HepG2 (cell line): ENCODE measurements around the gene SLC5A3. TPM values are rescaled to one million over a fixed set of nuclear protein-coding genes. Genes with fewer than 3 reads are reported as not detected.

Experiments used
- ATAC-seq: fragments of 200-7000 bp; cut with Tn5 transposase; 3 replicates; pipeline ENCODE4 v1.9.1; 2020; ENCODE audit warnings: mild to moderate bottlenecking, moderate library complexity
- BruUV-seq: library from RNA; stranded (reverse); fragments of 400-500 nt; replicated peaks from 2 replicates; lab custom pipeline; 2021; lab: Mats Ljungman, UMichigan
- CTCF ChIA-PET: fragments of 300-600 bp; formaldehyde crosslinking; extraction: SDS; loops from one replicate; lab custom pipeline; 2021; ENCODE audit warnings: low total read pairs, inconsistent platforms, low intra/inter-chr PET ratio; lab: Yijun Ruan, JAX
- POLR2A ChIA-PET: fragments of 350-600 bp; sonication (Branson Sonifier 250); formaldehyde crosslinking; loops from one replicate; lab custom pipeline; 2020; ENCODE audit warnings: antibody characterized with exemption, inconsistent platforms; lab: Yijun Ruan, JAX
- DNase-seq: peaks from one replicate; pipeline ENCODE4 v3.0.0-alpha.2; 2015; ENCODE audit warnings: low spot score
- FAIRE-seq: peaks from 3 replicates; lab custom pipeline; 2011; peaks lifted over from hg19 to GRCh38; lab: Jason Lieb, UNC
- H2AFZ ChIP-seq: one replicate; pipeline ENCODE4 v1.6.1; 2011; ENCODE audit warnings: low read length, inconsistent platforms
- H3K27ac ChIP-seq: fragments of 300-600 bp; 3 replicates; pipeline ENCODE4 v1.8.0; 2011; ENCODE audit warnings: mixed run types, mild to moderate bottlenecking, mixed read lengths, low read length, inconsistent platforms; ENCODE audit not compliant: insufficient read depth; ENCODE audit errors: extremely low read length
- H3K27me3 ChIP-seq, 2 experiments: fragments of 200-600 bp in 1 of 2; 2 replicates in 1 of 2; 3 replicates in 1 of 2; pipeline versions ENCODE4 v1.6.0 to v1.8.0; 2011; ENCODE audit warnings: low read length in 2 of 2, mild to moderate bottlenecking in 2 of 2, moderate library complexity in 2 of 2, inconsistent platforms in 1 of 2; ENCODE audit not compliant: insufficient read depth in 2 of 2, control insufficient read depth in 1 of 2
- H3K36me3 ChIP-seq, 2 experiments: fragments of 200-600 bp in 1 of 2; replicated peaks in 1 of 2; 2 replicates in 1 of 2; 3 replicates in 1 of 2; pipeline versions ENCODE4 v1.5.1 to v1.8.0; 2011; ENCODE audit warnings: low read length in 2 of 2, inconsistent platforms in 1 of 2; ENCODE audit not compliant: insufficient read depth in 2 of 2, control insufficient read depth in 1 of 2
- H3K4me1 ChIP-seq: 2 replicates; pipeline ENCODE4 v1.5.1; 2012; ENCODE audit warnings: low read length, inconsistent platforms; ENCODE audit not compliant: insufficient read depth
- H3K4me2 ChIP-seq: 2 replicates; pipeline ENCODE4 v1.6.0; 2011; ENCODE audit warnings: low read depth, low read length, inconsistent platforms
- H3K4me3 ChIP-seq, 3 experiments: fragments of 200-600 bp in 1 of 3; sonication (generic), shearing (Covaris generic) in 1 of 3; replicated peaks in 1 of 3; 2 replicates each; pipeline ENCODE4 v1.5.1; 2011 to 2016; ENCODE audit warnings: low read length in 3 of 3, inconsistent platforms in 2 of 3, low read depth in 2 of 3, mild to moderate bottlenecking in 2 of 3, control low read depth in 1 of 3, mixed read lengths in 1 of 3; ENCODE audit not compliant: insufficient read depth in 1 of 3
- H3K79me2 ChIP-seq: one replicate; pipeline ENCODE4 v1.6.1; 2011; ENCODE audit warnings: low read length, inconsistent platforms; ENCODE audit not compliant: insufficient read depth
- H3K9ac ChIP-seq: 2 replicates; pipeline ENCODE4 v1.6.0; 2011; ENCODE audit warnings: mild to moderate bottlenecking, low read depth, low read length, inconsistent platforms; ENCODE audit not compliant: insufficient read depth
- H3K9me3 ChIP-seq: 2 replicates; pipeline ENCODE4 v1.5.1; 2012; ENCODE audit warnings: mild to moderate bottlenecking, low read length
- H4K20me1 ChIP-seq: 2 replicates; pipeline ENCODE4 v1.6.0; 2011; ENCODE audit warnings: inconsistent platforms, mild to moderate bottlenecking, low read length, moderate library complexity; ENCODE audit not compliant: insufficient read depth
- MAF1 ChIP-seq: sonication (generic); formaldehyde crosslinking; IDR thresholded peaks from 2 replicates; pipeline ENCODE4 v1.5.0; 2020; ENCODE audit warnings: missing genetic modification reagents, borderline replicate concordance
- NR2F1 ChIP-seq, 2 experiments: fragments of 450-650 bp in 1 of 2; formaldehyde crosslinking in 1 of 2; IDR thresholded peaks; 2 replicates each; pipeline versions ENCODE4 v1.5.0 to v1.6.1; 2016 to 2020; ENCODE audit warnings: mild to moderate bottlenecking in 1 of 2, missing compliant biosample characterization in 1 of 2, missing genetic modification reagents in 1 of 2, moderate library complexity in 1 of 2
- POGZ ChIP-seq: sonication (generic); formaldehyde crosslinking; IDR thresholded peaks from 2 replicates; pipeline ENCODE4 v1.4.0; 2020; ENCODE audit warnings: mild to moderate bottlenecking, missing genetic modification reagents
- SALL1 ChIP-seq: sonication (generic); formaldehyde crosslinking; IDR thresholded peaks from 2 replicates; pipeline ENCODE4 v1.8.0; 2022; ENCODE audit warnings: mild to moderate bottlenecking, missing genetic modification reagents
- SMAD3 ChIP-seq: sonication (generic); formaldehyde crosslinking; IDR thresholded peaks from 2 replicates; pipeline ENCODE4 v1.4.0; 2020; ENCODE audit warnings: missing genetic modification reagents
- ZBTB42 ChIP-seq: sonication (generic); formaldehyde crosslinking; IDR thresholded peaks from 2 replicates; pipeline ENCODE4 v1.5.0; 2020; ENCODE audit warnings: mild to moderate bottlenecking, missing genetic modification reagents
- ZNF230 ChIP-seq: sonication (generic); formaldehyde crosslinking; IDR thresholded peaks from 2 replicates; pipeline ENCODE4 v1.4.0; 2020; ENCODE audit warnings: mild to moderate bottlenecking, missing genetic modification reagents
- ZNF234 ChIP-seq: sonication (generic); formaldehyde crosslinking; conservative IDR thresholded peaks from 2 replicates; pipeline ENCODE4 v1.5.1; 2020; ENCODE audit warnings: mild to moderate bottlenecking, missing genetic modification reagents
- ZNF383 ChIP-seq: sonication (generic); formaldehyde crosslinking; IDR thresholded peaks from 2 replicates; pipeline ENCODE4 v1.4.0; 2020; ENCODE audit warnings: missing genetic modification reagents, mild to moderate bottlenecking, borderline replicate concordance
- WGBS: methylation state at CpG from one replicate; pipeline ENCODE4 v1.1.6; 2017; ENCODE audit warnings: low lambda C conversion rate; 5-methylcytosine and 5-hydroxymethylcytosine counted together
- in situ Hi-C: cut with HindIII; loops from 2 replicates; pipeline ENCODE4 v1.10.0; 2017; ENCODE audit warnings: low pct_unique_long_range_greater_than_20kb; ENCODE audit not compliant: extremely low pct_ligation_motif_present
- intact Hi-C: fragments of 100-400 bp; cut with micrococcal nuclease; formaldehyde crosslinking; loops from one replicate; pipeline ENCODE4 v1.10.0; 2022; ENCODE audit not compliant: unreplicated experiment
- polyA plus RNA-seq, 8 experiments: library from polyadenylated mRNA; depleted of rRNA in 3 of 8; stranded (reverse) in 7 of 8; unstranded in 1 of 8; fragments of >200 nt; fragmentation: Illumina TruSeq in 4 of 8; extraction: Trizol in 4 of 8; gene quantifications; 2 replicates each; pipeline versions ENCODE4 v1.2.1 to v1.2.3, GENCODE V29; 2011 to 2016; ENCODE audit warnings: low read depth in 4 of 8, missing spikeins in 1 of 8, mixed read lengths in 1 of 8; ENCODE audit not compliant: insufficient read depth in 1 of 8
- total RNA-seq, 5 experiments: library from RNA; depleted of rRNA; stranded (reverse); fragments of >200 nt; fragmentation: Illumina TruSeq; extraction: Trizol; gene quantifications; 2 replicates each; pipeline ENCODE4 v1.2.3, GENCODE V29; 2016; ENCODE audit warnings: low read depth in 1 of 5
- TF ChIP-seq, protein P1 (sequence below): sonication (generic); formaldehyde crosslinking; IDR thresholded peaks from 2 replicates; pipeline ENCODE4 v1.4.0; 2020; ENCODE audit warnings: missing genetic modification reagents
- TF ChIP-seq, protein P2 (sequence below): sonication (generic); formaldehyde crosslinking; IDR thresholded peaks from 2 replicates; pipeline ENCODE4 v1.5.1; 2020; ENCODE audit warnings: mild to moderate bottlenecking, missing genetic modification reagents, borderline replicate concordance
- TF ChIP-seq, protein P3 (sequence below): sonication (generic); formaldehyde crosslinking; IDR thresholded peaks from 2 replicates; pipeline ENCODE4 v1.8.1; 2023; ENCODE audit warnings: mild to moderate bottlenecking, inconsistent platforms, moderate library complexity, missing genetic modification reagents, borderline replicate concordance
- TF ChIP-seq, protein P4 (sequence below): sonication (generic); formaldehyde crosslinking; IDR thresholded peaks from 2 replicates; pipeline ENCODE4 v1.4.0; 2020; ENCODE audit warnings: mild to moderate bottlenecking, low read depth, missing genetic modification reagents

Gene SLC5A3
- total and polyA plus RNA-seq, 2 of the 13 experiments (the other 11 are each of a cell fraction or from before 2014, with no cell fraction given) = 5.6 to 11.2 TPM

DNA sequence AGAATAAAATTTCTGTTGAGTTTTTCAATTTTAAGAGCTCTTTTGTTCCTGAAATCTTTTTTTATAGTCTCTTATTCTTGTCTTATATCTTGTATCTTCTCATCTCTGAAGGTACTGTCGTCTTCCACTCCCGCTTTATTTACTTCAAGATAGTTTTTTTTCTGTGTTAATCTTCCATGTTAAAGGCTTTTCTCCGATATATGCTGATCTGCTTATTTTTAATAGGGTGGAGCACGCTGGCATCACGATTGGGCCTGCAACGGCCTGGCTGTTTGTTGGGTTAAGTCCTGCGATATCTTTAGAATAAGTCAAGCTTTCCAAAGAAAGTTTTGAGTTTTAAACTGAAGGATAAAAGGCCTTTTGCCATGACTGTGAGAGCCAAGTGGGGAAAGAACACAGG, 35.7 kb downstream of the SLC5A3 start:
- ATAC-seq (no peak), DNase-seq (no peak)
- intact Hi-C loops (no loop called here), in situ Hi-C loops (no loop called here)
- Histone ChIP-seq H3K4me1 (peaks cover 8% of the 10 kb centered on the region; the same call in 1 of the 2 replicates), H3K27me3 (no peaks in the 10 kb centered on the region), H3K27ac (no peak overlapping the region), H2AFZ (no peak overlapping the region), H3K9ac (no peak overlapping the region), H3K4me2 (no peak overlapping the region), H3K4me3 (no peak overlapping the region), H3K36me3 (0 out of 5 replicates have a peak, but pooled peaks cover 0 to 4% of the 10 kb centered on the region in 2 experiments), H4K20me1 (no peaks in the 10 kb centered on the region), H3K79me2 (peaks cover 4% of the 10 kb centered on the region)
- WGBS = 96% methylated on average over 7 of the region's 7 CpGs
- CTCF ChIA-PET = no interaction called here
- POLR2A ChIA-PET = no interaction called here
- TF ChIP-seq ZNF383 (CRISPR knock-in tag) (no peak), SALL1 (CRISPR knock-in tag) (no peak), ZNF234 (CRISPR knock-in tag) (no peak), ZBTB42 (CRISPR knock-in tag) (no peak)
- TF ChIP-seq, protein P1, sequence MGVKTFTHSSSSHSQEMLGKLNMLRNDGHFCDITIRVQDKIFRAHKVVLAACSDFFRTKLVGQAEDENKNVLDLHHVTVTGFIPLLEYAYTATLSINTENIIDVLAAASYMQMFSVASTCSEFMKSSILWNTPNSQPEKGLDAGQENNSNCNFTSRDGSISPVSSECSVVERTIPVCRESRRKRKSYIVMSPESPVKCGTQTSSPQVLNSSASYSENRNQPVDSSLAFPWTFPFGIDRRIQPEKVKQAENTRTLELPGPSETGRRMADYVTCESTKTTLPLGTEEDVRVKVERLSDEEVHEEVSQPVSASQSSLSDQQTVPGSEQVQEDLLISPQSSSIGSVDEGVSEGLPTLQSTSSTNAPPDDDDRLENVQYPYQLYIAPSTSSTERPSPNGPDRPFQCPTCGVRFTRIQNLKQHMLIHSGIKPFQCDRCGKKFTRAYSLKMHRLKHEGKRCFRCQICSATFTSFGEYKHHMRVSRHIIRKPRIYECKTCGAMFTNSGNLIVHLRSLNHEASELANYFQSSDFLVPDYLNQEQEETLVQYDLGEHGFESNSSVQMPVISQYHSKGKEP (CRISPR knock-in tag) = no peak
- TF ChIP-seq, all 625 proteins: peak for 0
- no peaks in the 10 kb centered on the region for H3K9me3 ChIP-seq
- FAIRE-seq = no peak
- BruUV-seq = no TSS peak

DNA sequence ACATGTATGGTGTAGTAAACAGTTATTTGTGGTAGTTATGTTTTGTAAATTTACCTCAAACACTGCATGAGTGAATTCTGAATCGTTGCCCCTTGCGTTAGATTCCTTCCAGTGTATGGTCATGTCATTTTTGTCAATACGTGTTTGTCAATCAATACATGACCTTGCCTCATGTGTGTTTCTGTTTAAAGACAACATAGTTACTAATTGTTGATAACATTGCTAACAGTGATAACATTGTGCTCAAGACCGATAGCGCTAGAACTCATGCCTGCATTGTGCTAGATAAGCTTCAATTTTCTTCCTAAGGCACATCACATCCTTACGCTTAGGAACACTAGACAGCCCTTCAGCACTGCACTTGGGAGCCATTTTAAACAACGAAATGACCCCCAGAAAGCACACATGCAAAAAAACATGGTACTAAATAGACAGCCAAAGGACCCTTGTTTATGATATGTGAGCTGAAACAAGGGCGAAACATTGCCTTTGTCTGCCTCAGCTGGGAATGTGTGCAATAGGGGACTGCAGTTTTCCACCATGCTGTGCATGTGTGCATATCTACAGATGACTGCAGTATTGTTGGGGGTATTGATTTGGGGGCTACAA, 37.3 kb downstream of the SLC5A3 start:
- ChIA-PET CTCF (no interaction called here), POLR2A (no interaction called here)
- H3K9me3 ChIP-seq = no peaks in the 10 kb centered on the region
- H3K4me1 ChIP-seq = peaks cover 8% of the 10 kb centered on the region; the same call in 1 of the 2 replicates
- H3K27ac ChIP-seq = no peak overlapping the region
- intact Hi-C loops = no loop called here
- WGBS = 94% methylated on average over 8 of the region's 8 CpGs
- no peaks in the 10 kb centered on the region for H3K27me3 ChIP-seq
- peaks cover 4% of the 10 kb centered on the region for H3K79me2 ChIP-seq
- in situ Hi-C loops = no loop called here
- 0 out of 5 replicates have a peak, but pooled peaks cover 0 to 4% of the 10 kb centered on the region in 2 experiments for H3K36me3 ChIP-seq
- FAIRE-seq = no peak
- no TSS peak for BruUV-seq
- H3K4me2 ChIP-seq = no peak overlapping the region
- no peak for DNase-seq
- H3K4me3 ChIP-seq = no peak overlapping the region
- H3K9ac ChIP-seq = no peak overlapping the region
- no peak overlapping the region for H2AFZ ChIP-seq
- H4K20me1 ChIP-seq = no peaks in the 10 kb centered on the region
- no peak for ATAC-seq
- TF ChIP-seq MAF1 (CRISPR knock-in tag) (no peak), ZNF230 (no peak), POGZ (CRISPR knock-in tag) (no peak), SMAD3 (no peak), NR2F1 (CRISPR knock-in tag; IDR thresholded peaks at IDR 0.05) (no peak)
- TF ChIP-seq, protein P2, sequence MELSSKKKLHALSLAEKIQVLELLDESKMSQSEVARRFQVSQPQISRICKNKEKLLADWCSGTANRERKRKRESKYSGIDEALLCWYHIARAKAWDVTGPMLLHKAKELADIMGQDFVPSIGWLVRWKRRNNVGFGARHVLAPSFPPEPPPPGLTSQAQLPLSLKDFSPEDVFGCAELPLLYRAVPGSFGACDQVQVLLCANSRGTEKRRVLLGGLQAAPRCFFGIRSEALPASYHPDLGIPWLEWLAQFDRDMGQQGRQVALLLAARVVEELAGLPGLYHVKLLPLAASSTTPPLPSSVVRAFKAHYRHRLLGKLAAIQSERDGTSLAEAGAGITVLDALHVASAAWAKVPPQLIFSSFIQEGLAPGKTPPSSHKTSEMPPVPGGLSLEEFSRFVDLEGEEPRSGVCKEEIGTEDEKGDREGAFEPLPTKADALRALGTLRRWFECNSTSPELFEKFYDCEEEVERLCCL (CRISPR knock-in tag) = no peak
- TF ChIP-seq, protein P3, sequence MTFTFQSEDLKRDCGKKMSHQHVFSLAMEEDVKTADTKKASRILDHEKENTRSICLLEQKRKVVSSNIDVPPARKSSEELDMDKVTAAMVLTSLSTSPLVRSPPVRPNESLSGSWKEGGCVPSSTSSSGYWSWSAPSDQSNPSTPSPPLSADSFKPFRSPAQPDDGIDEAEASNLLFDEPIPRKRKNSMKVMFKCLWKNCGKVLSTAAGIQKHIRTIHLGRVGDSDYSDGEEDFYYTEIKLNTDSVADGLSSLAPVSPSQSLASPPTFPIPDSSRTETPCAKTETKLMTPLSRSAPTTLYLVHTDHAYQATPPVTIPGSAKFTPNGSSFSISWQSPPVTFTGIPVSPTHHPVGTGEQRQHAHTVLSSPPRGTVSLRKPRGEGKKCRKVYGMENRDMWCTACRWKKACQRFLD (CRISPR knock-in tag) = no peak
- TF ChIP-seq, protein P4, sequence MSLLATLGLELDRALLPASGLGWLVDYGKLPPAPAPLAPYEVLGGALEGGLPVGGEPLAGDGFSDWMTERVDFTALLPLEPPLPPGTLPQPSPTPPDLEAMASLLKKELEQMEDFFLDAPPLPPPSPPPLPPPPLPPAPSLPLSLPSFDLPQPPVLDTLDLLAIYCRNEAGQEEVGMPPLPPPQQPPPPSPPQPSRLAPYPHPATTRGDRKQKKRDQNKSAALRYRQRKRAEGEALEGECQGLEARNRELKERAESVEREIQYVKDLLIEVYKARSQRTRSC (CRISPR knock-in tag) = no peak
